ENCODE results near the gene EFS.

EFS gene

GRCh38 chr14:23351681-23352505, 13.1 kb downstream of the EFS start:
- no peaks in the 10 kb centered on the region for H3K9me3 ChIP-seq (ENCODE audit: control insufficient read depth, insufficient read depth, low read length)
- peaks cover 3% of the 10 kb centered on the region; the same call in 1 of the 2 replicates for H3K4me1 ChIP-seq (ENCODE audit: insufficient read depth, low read length)
- H3K9ac ChIP-seq (ENCODE audit: low read depth, low read length) = peak overlapping the region; percentile 69; the same call in 1 of the 2 replicates
- no peaks in the 10 kb centered on the region for H3K36me3 ChIP-seq (ENCODE audit: insufficient read depth, low read length)

- Histone ChIP-seq H3K9me3 (ENCODE audit: control insufficient read depth, insufficient read depth, low read length) (no peaks in the 10 kb centered on the region), H3K4me1 (ENCODE audit: insufficient read depth, low read length) (peaks cover 9% of the 10 kb centered on the region), H3K36me3 (ENCODE audit: insufficient read depth, low read length) (no peaks in the 10 kb centered on the region), H3K9ac (ENCODE audit: low read depth, low read length) (no peak overlapping the region)
These were observed 15.7 kb downstream of the EFS start for GRCh38 chr14:23349156-23349845.

GRCh38 chr14:23348297-23348655, 16.7 kb downstream of the EFS start:
- no peak overlapping the region for H3K9ac ChIP-seq (ENCODE audit: low read depth, low read length)
- peaks cover 9% of the 10 kb centered on the region for H3K4me1 ChIP-seq (ENCODE audit: insufficient read depth, low read length)
- no peaks in the 10 kb centered on the region for H3K9me3 ChIP-seq (ENCODE audit: control insufficient read depth, insufficient read depth, low read length)
- H3K36me3 ChIP-seq (ENCODE audit: insufficient read depth, low read length) = no peaks in the 10 kb centered on the region

GRCh38 chr14:23347406-23348296, 17.3 kb downstream of the EFS start:
- Histone ChIP-seq H3K9me3 (ENCODE audit: control insufficient read depth, insufficient read depth, low read length) (no peaks in the 10 kb centered on the region), H3K36me3 (ENCODE audit: insufficient read depth, low read length) (no peaks in the 10 kb centered on the region), H3K4me1 (ENCODE audit: insufficient read depth, low read length) (peaks cover 6% of the 10 kb centered on the region; the same call in 1 of the 2 replicates), H3K9ac (ENCODE audit: low read depth, low read length) (no peak overlapping the region)

GRCh38 chr14:23346693-23347405, 18.1 kb downstream of the EFS start:
- Histone ChIP-seq H3K9ac (ENCODE audit: low read depth, low read length) (no peak overlapping the region), H3K4me1 (ENCODE audit: insufficient read depth, low read length) (peaks cover 6% of the 10 kb centered on the region; the same call in 1 of the 2 replicates), H3K36me3 (ENCODE audit: insufficient read depth, low read length) (no peaks in the 10 kb centered on the region), H3K9me3 (ENCODE audit: control insufficient read depth, insufficient read depth, low read length) (no peaks in the 10 kb centered on the region)

- H3K9ac ChIP-seq (ENCODE audit: low read depth, low read length) = no peak overlapping the region
These were observed 18.8 kb downstream of the EFS start for GRCh38 chr14:23345987-23346692.

GRCh38 chr14:23344481-23344880, 20.5 kb downstream of the EFS start:
- Histone ChIP-seq H3K9me3 (ENCODE audit: control insufficient read depth, insufficient read depth, low read length) (peaks cover 3% of the 10 kb centered on the region; the same call in 1 of the 2 replicates), H3K9ac (ENCODE audit: low read depth, low read length) (no peak overlapping the region), H3K4me1 (ENCODE audit: insufficient read depth, low read length) (peaks cover 6% of the 10 kb centered on the region; the same call in 1 of the 2 replicates), H3K36me3 (ENCODE audit: insufficient read depth, low read length) (no peaks in the 10 kb centered on the region)

More at GRCh38 chr14:23345987-23346692, 18.8 kb downstream of the EFS start:
- H3K4me1 ChIP-seq (ENCODE audit: insufficient read depth, low read length) = peaks cover 6% of the 10 kb centered on the region; the same call in 1 of the 2 replicates
- no peaks in the 10 kb centered on the region for H3K36me3 ChIP-seq (ENCODE audit: insufficient read depth, low read length)
- H3K9me3 ChIP-seq (ENCODE audit: control insufficient read depth, insufficient read depth, low read length) = no peaks in the 10 kb centered on the region

GRCh38 chr14:23339506-23340268, 25.3 kb downstream of the EFS start:
- no peaks in the 10 kb centered on the region for H3K4me1 ChIP-seq (ENCODE audit: insufficient read depth, low read length)
- H3K9ac ChIP-seq (ENCODE audit: low read depth, low read length) = no peak overlapping the region
- no peaks in the 10 kb centered on the region for H3K36me3 ChIP-seq (ENCODE audit: insufficient read depth, low read length)
- peaks cover 6% of the 10 kb centered on the region; the same call in 1 of the 2 replicates for H3K9me3 ChIP-seq (ENCODE audit: control insufficient read depth, insufficient read depth, low read length)

- Histone ChIP-seq H3K36me3 (ENCODE audit: insufficient read depth, low read length) (no peaks in the 10 kb centered on the region), H3K4me1 (ENCODE audit: insufficient read depth, low read length) (no peaks in the 10 kb centered on the region), H3K9ac (ENCODE audit: low read depth, low read length) (no peak overlapping the region)
These were observed 29.3 kb downstream of the EFS start for GRCh38 chr14:23335623-23336022.

GRCh38 chr14:23327947-23328744, 36.8 kb downstream of the EFS start:
- Histone ChIP-seq H3K9ac (ENCODE audit: low read depth, low read length) (no peak overlapping the region), H3K36me3 (ENCODE audit: insufficient read depth, low read length) (peaks cover 18% of the 10 kb centered on the region), H3K9me3 (ENCODE audit: control insufficient read depth, insufficient read depth, low read length) (no peaks in the 10 kb centered on the region), H3K4me1 (ENCODE audit: insufficient read depth, low read length) (peaks cover 3% of the 10 kb centered on the region; the same call in 1 of the 2 replicates)

More at GRCh38 chr14:23335623-23336022, 29.3 kb downstream of the EFS start:
- peaks cover 6% of the 10 kb centered on the region; the same call in 1 of the 2 replicates for H3K9me3 ChIP-seq (ENCODE audit: control insufficient read depth, insufficient read depth, low read length)

- Histone ChIP-seq H3K36me3 (ENCODE audit: insufficient read depth, low read length) (peaks cover 22% of the 10 kb centered on the region), H3K9me3 (ENCODE audit: control insufficient read depth, insufficient read depth, low read length) (no peaks in the 10 kb centered on the region), H3K9ac (ENCODE audit: low read depth, low read length) (no peak overlapping the region), H3K4me1 (ENCODE audit: insufficient read depth, low read length) (peaks cover 6% of the 10 kb centered on the region; the same call in 1 of the 2 replicates)
These were observed 38.3 kb downstream of the EFS start for GRCh38 chr14:23326491-23327332.
